ENCODE measurements around the gene PDE1C. TPM values are rescaled to one million over a fixed set of nuclear protein-coding genes. Genes with fewer than 3 reads are reported as not detected.

The PDE1C gene
- total RNA-seq, 1 experiment from 2014 or later = 14.1 TPM

GRCh38 chr7:31785101-31785500 is 285.1 kb downstream of the PDE1C start:
- ATAC-seq (no peak), DNase-seq (no peak)
- no peak overlapping the region for H3K9ac ChIP-seq (ENCODE audit: low read length)
- no peak overlapping the region for H3K4me2 ChIP-seq (ENCODE audit: low read length)
- H3K27me3 ChIP-seq (ENCODE audit: low read length) = no peaks in the 10 kb centered on the region
- no peak overlapping the region for H3K27ac ChIP-seq (ENCODE audit: low read length)
- H4K20me1 ChIP-seq (ENCODE audit: low read length) = no peaks in the 10 kb centered on the region
- H3K36me3 ChIP-seq (ENCODE audit: low read depth, low read length) = no peaks in the 10 kb centered on the region
- H3K9me3 ChIP-seq (ENCODE audit: low read length) = no peaks in the 10 kb centered on the region
- CTCF ChIA-PET = no interaction called here
- H3K4me3 ChIP-seq (ENCODE audit: low read length) = no peak overlapping the region
- intact Hi-C loops (cut with micrococcal nuclease) = no loop called here
- no peaks in the 10 kb centered on the region for H3K79me2 ChIP-seq (ENCODE audit: low read length)
- no peak for TF ChIP-seq CTCF (conservative IDR thresholded peaks at IDR 0.05; ENCODE audit: low read depth, low read length)
- TF ChIP-seq EZH2 (IDR thresholded peaks at IDR 0.05; ENCODE audit: low read length, unreplicated experiment) = no peak
- TF ChIP-seq EZH2phosphoT487 (IDR thresholded peaks at IDR 0.05; ENCODE audit: borderline replicate concordance, low read length) = no peak
- POLR2A ChIA-PET (ENCODE audit: unreplicated experiment) = no interaction called here
- H2AFZ ChIP-seq (ENCODE audit: low read length) = no peak overlapping the region
- BruUV-seq (replicated peaks) = no TSS peak
- H3K4me1 ChIP-seq (ENCODE audit: insufficient read depth, low read length) = peaks cover 5% of the 10 kb centered on the region; the same call in 1 of the 2 replicates
- H3F3A ChIP-seq (ENCODE audit: low read length, unreplicated experiment) = no peaks in the 10 kb centered on the region
- H3K9me2 ChIP-seq (replicated peaks; ENCODE audit: low read length) = no peaks in the 10 kb centered on the region

GRCh38 chr7:31783221-31783620 is 287.0 kb downstream of the PDE1C start:
- H3K36me3 ChIP-seq (ENCODE audit: low read depth, low read length) = no peaks in the 10 kb centered on the region
- H3K4me3 ChIP-seq (ENCODE audit: low read length) = no peak overlapping the region
- no peak overlapping the region for H2AFZ ChIP-seq (ENCODE audit: low read length)
- no peaks in the 10 kb centered on the region for H4K20me1 ChIP-seq (ENCODE audit: low read length)
- no peaks in the 10 kb centered on the region for H3K79me2 ChIP-seq (ENCODE audit: low read length)
- H3K27ac ChIP-seq (ENCODE audit: low read length) = no peak overlapping the region
- peaks cover 5% of the 10 kb centered on the region; the same call in 1 of the 2 replicates for H3K4me1 ChIP-seq (ENCODE audit: insufficient read depth, low read length)
- DNase-seq (no peak), ATAC-seq (no peak)
- no peak overlapping the region for H3K9ac ChIP-seq (ENCODE audit: low read length)
- ChIA-PET POLR2A (ENCODE audit: unreplicated experiment) (no interaction called here), CTCF (interaction anchor here (0.9 kb wide), 1 partner anchor 421 kb away, joined by 3 read pairs; no protein-coding TSS in a partner anchor)
- H3K9me2 ChIP-seq (replicated peaks; ENCODE audit: low read length) = no peaks in the 10 kb centered on the region
- H3F3A ChIP-seq (ENCODE audit: low read length, unreplicated experiment) = no peaks in the 10 kb centered on the region
- H3K27me3 ChIP-seq (ENCODE audit: low read length) = no peaks in the 10 kb centered on the region
- H3K9me3 ChIP-seq (ENCODE audit: low read length) = no peaks in the 10 kb centered on the region
- BruUV-seq (replicated peaks) = no TSS peak
- intact Hi-C loops (cut with micrococcal nuclease) = no loop called here
- TF ChIP-seq CTCF (conservative IDR thresholded peaks at IDR 0.05; ENCODE audit: low read depth, low read length) (no peak), EZH2 (IDR thresholded peaks at IDR 0.05; ENCODE audit: low read length, unreplicated experiment) (no peak), EZH2phosphoT487 (IDR thresholded peaks at IDR 0.05; ENCODE audit: borderline replicate concordance, low read length) (no peak)
- no peak overlapping the region for H3K4me2 ChIP-seq (ENCODE audit: low read length)

GRCh38 chr7:31782411-31782991 is 287.7 kb downstream of the PDE1C start:
- no peaks in the 10 kb centered on the region for H3K36me3 ChIP-seq (ENCODE audit: low read depth, low read length)
- DNase-seq = peak; percentile 92
- H3K4me3 ChIP-seq (ENCODE audit: low read length) = no peak overlapping the region
- no peak overlapping the region for H3K9ac ChIP-seq (ENCODE audit: low read length)
- no peak overlapping the region for H2AFZ ChIP-seq (ENCODE audit: low read length)
- ChIA-PET CTCF (interaction anchor here (0.9 kb wide), 1 partner anchor 422 kb away, joined by 3 read pairs; no protein-coding TSS in a partner anchor), POLR2A (ENCODE audit: unreplicated experiment) (no interaction called here)
- H3K4me2 ChIP-seq (ENCODE audit: low read length) = no peak overlapping the region
- TF ChIP-seq EZH2 (IDR thresholded peaks at IDR 0.05; ENCODE audit: low read length, unreplicated experiment) (no peak), EZH2phosphoT487 (IDR thresholded peaks at IDR 0.05; ENCODE audit: borderline replicate concordance, low read length) (no peak), CTCF (conservative IDR thresholded peaks at IDR 0.05; ENCODE audit: low read depth, low read length) (peak; percentile 79)
- H3K27ac ChIP-seq (ENCODE audit: low read length) = no peak overlapping the region; the same call in 1 of the 2 replicates
- no peaks in the 10 kb centered on the region for H3K79me2 ChIP-seq (ENCODE audit: low read length)
- ATAC-seq = peak; percentile 80
- intact Hi-C loops (cut with micrococcal nuclease) = loop anchor here (1.0 kb wide), 1 partner anchor 422 kb away; no protein-coding TSS in a partner anchor
- peaks cover 5% of the 10 kb centered on the region; the same call in 1 of the 2 replicates for H3K4me1 ChIP-seq (ENCODE audit: insufficient read depth, low read length)
- no peaks in the 10 kb centered on the region for H3K9me2 ChIP-seq (replicated peaks; ENCODE audit: low read length)
- H3K9me3 ChIP-seq (ENCODE audit: low read length) = no peaks in the 10 kb centered on the region
- no peaks in the 10 kb centered on the region for H4K20me1 ChIP-seq (ENCODE audit: low read length)
- no TSS peak for BruUV-seq (replicated peaks)
- no peaks in the 10 kb centered on the region for H3K27me3 ChIP-seq (ENCODE audit: low read length)
- no peaks in the 10 kb centered on the region for H3F3A ChIP-seq (ENCODE audit: low read length, unreplicated experiment)
